ENCODE measurements around the gene PHF13. TPM values are rescaled to one million over a fixed set of nuclear protein-coding genes. Genes with fewer than 3 reads are reported as not detected.
A peak's percentile ranks its signal among the peaks of the same experiment; 100 is the strongest.

Gene PHF13
- polyA plus RNA-seq, 1 donor from 2014 or later: 11.0 TPM

GRCh38 chr1:6623269-6623965 is 9.9 kb downstream of the PHF13 start:
- H3K9ac ChIP-seq (ENCODE audit: low read length): no peak overlapping the region
- H2AFZ ChIP-seq (ENCODE audit: low read depth, low read length): no peak overlapping the region
- H3K4me2 ChIP-seq (ENCODE audit: low read length): no peak overlapping the region
- no peaks in the 10 kb centered on the region for H3K36me3 ChIP-seq (ENCODE audit: insufficient read depth, low read length)
- no peak overlapping the region for H3K4me3 ChIP-seq (ENCODE audit: low read length)
- no peak overlapping the region for H3K27ac ChIP-seq (ENCODE audit: low read length)
- no peaks in the 10 kb centered on the region for H3F3A ChIP-seq (ENCODE audit: insufficient read depth, low read length, poor library complexity, severe bottlenecking)
- TF ChIP-seq MXI1 (conservative IDR thresholded peaks at IDR 0.05; ENCODE audit: poor library complexity, severe bottlenecking) (no peak), REST (IDR thresholded peaks at IDR 0.05; ENCODE audit: borderline replicate concordance) (no peak), EZH2 (IDR thresholded peaks at IDR 0.05; ENCODE audit: borderline replicate concordance, insufficient read depth, low read length, poor library complexity, severe bottlenecking) (no peak), POLR2AphosphoS5 (IDR thresholded peaks at IDR 0.05) (no peak), SMC3 (conservative IDR thresholded peaks at IDR 0.05; ENCODE audit: poor library complexity) (no peak), TAF1 (IDR thresholded peaks at IDR 0.05; ENCODE audit: low read depth) (no peak), RAD21 (conservative IDR thresholded peaks at IDR 0.05) (no peak), EP300 (conservative IDR thresholded peaks at IDR 0.05; ENCODE audit: poor library complexity, severe bottlenecking) (no peak)
- TF ChIP-seq, protein P1, sequence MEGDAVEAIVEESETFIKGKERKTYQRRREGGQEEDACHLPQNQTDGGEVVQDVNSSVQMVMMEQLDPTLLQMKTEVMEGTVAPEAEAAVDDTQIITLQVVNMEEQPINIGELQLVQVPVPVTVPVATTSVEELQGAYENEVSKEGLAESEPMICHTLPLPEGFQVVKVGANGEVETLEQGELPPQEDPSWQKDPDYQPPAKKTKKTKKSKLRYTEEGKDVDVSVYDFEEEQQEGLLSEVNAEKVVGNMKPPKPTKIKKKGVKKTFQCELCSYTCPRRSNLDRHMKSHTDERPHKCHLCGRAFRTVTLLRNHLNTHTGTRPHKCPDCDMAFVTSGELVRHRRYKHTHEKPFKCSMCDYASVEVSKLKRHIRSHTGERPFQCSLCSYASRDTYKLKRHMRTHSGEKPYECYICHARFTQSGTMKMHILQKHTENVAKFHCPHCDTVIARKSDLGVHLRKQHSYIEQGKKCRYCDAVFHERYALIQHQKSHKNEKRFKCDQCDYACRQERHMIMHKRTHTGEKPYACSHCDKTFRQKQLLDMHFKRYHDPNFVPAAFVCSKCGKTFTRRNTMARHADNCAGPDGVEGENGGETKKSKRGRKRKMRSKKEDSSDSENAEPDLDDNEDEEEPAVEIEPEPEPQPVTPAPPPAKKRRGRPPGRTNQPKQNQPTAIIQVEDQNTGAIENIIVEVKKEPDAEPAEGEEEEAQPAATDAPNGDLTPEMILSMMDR (IDR thresholded peaks at IDR 0.05; ENCODE audit: poor library complexity, severe bottlenecking): no peak
- H4K20me1 ChIP-seq (ENCODE audit: insufficient read depth): no peaks in the 10 kb centered on the region
- H3K9me2 ChIP-seq (ENCODE audit: insufficient read depth, low read length): no peaks in the 10 kb centered on the region
- no peaks in the 10 kb centered on the region for H3K9me3 ChIP-seq (ENCODE audit: low read length)
- H3K79me2 ChIP-seq (replicated peaks; ENCODE audit: insufficient read depth, low read length): peaks cover 17% of the 10 kb centered on the region
- H3K27me3 ChIP-seq (ENCODE audit: insufficient read depth, low read depth, low read length): no peaks in the 10 kb centered on the region

GRCh38 chr1:6624710-6625583 is 11.4 kb downstream of the PHF13 start, which contains the start of gene THAP3:
Gene THAP3, plus strand, starts transcription at chr1:6624868. Its CDS starts 351 bp downstream, at chr1:6625219.
- Histone ChIP-seq H3K4me2 (ENCODE audit: low read length) (peak within 1 kb of the TSS; percentile 59), H2AFZ (ENCODE audit: low read depth, low read length) (peak within 1 kb of the TSS; percentile 45), H3K36me3 (ENCODE audit: insufficient read depth, low read length) (no peaks in the 10 kb centered on the region), H3K27me3 (ENCODE audit: insufficient read depth, low read depth, low read length) (no peaks in the 10 kb centered on the region), H3K9me3 (ENCODE audit: low read length) (no peaks in the 10 kb centered on the region), H3K79me2 (replicated peaks; ENCODE audit: insufficient read depth, low read length) (peaks cover 17% of the 10 kb centered on the region), H3F3A (ENCODE audit: insufficient read depth, low read length, poor library complexity, severe bottlenecking) (no peaks in the 10 kb centered on the region), H4K20me1 (ENCODE audit: insufficient read depth) (no peaks in the 10 kb centered on the region), H3K9me2 (ENCODE audit: insufficient read depth, low read length) (no peaks in the 10 kb centered on the region), H3K4me3 (ENCODE audit: low read length) (peak within 1 kb of the TSS; percentile 94), H3K27ac (ENCODE audit: low read length) (peak within 1 kb of the TSS; percentile 48), H3K9ac (ENCODE audit: low read length) (peak within 1 kb of the TSS; percentile 83)
- no peak for TF ChIP-seq EZH2 (IDR thresholded peaks at IDR 0.05; ENCODE audit: borderline replicate concordance, insufficient read depth, low read length, poor library complexity, severe bottlenecking)
- no peak for TF ChIP-seq EP300 (conservative IDR thresholded peaks at IDR 0.05; ENCODE audit: poor library complexity, severe bottlenecking)
- no peak for TF ChIP-seq REST (IDR thresholded peaks at IDR 0.05; ENCODE audit: borderline replicate concordance)
- TF ChIP-seq MXI1 (conservative IDR thresholded peaks at IDR 0.05; ENCODE audit: poor library complexity, severe bottlenecking): peak; percentile 72
- peak; percentile 47 for TF ChIP-seq SMC3 (conservative IDR thresholded peaks at IDR 0.05; ENCODE audit: poor library complexity)
- TF ChIP-seq RAD21 (conservative IDR thresholded peaks at IDR 0.05): peak; percentile 32
- peak; percentile 79 for TF ChIP-seq POLR2AphosphoS5 (IDR thresholded peaks at IDR 0.05)
- TF ChIP-seq, protein P1 (IDR thresholded peaks at IDR 0.05; ENCODE audit: poor library complexity, severe bottlenecking): peak; percentile 66
